ENCODE data around the gene DUSP8. TPM values are rescaled to one million over a fixed set of nuclear protein-coding genes. Genes with fewer than 3 reads are reported as not detected.

DUSP8 gene
- total RNA-seq, 1 experiment from 2014 or later, result 2.4 TPM

- H3K27ac Mint-ChIP-seq, result no peak overlapping the region
- no peaks in the 10 kb centered on the region for H3K9me3 Mint-ChIP-seq
- peak; percentile 12 for ATAC-seq
- peaks cover 4% of the 10 kb centered on the region; the same call in 1 of the 2 replicates for H3K4me1 Mint-ChIP-seq
- ChIA-PET POLR2A (interaction anchor here (1.0 to 4.8 kb wide), 6 partner anchors 10 to 216 kb away, joined by 3 to 24 read pairs (median 6); no protein-coding TSS in a partner anchor), CTCF (interaction anchor here (0.6 to 9.7 kb wide), 10 partner anchors 10 to 608 kb away, joined by 3 to 457 read pairs (median 4); partner anchors contain the start of gene DUSP8)
- H3K27me3 Mint-ChIP-seq (ENCODE audit: low read depth), result peaks cover 66% of the 10 kb centered on the region
- peak; percentile 73 for DNase-seq (ENCODE audit: low spot score)
- H3K36me3 Mint-ChIP-seq, result no peaks in the 10 kb centered on the region
- peak overlapping the region; percentile 52 for H3K4me3 Mint-ChIP-seq
- TF ChIP-seq ZNF317 (CRISPR knock-in tag; IDR thresholded peaks at IDR 0.05; ENCODE audit: borderline replicate concordance, low read depth) (no peak), CBFB (CRISPR knock-in tag; IDR thresholded peaks at IDR 0.05; ENCODE audit: low read depth) (no peak), FOXK1 (CRISPR knock-in tag; IDR thresholded peaks at IDR 0.05) (0 out of 2 replicates have a peak, but pooled peaks have one; percentile 21), USF2 (CRISPR knock-in tag; IDR thresholded peaks at IDR 0.05) (0 out of 2 replicates have a peak, but pooled peaks have one; percentile 22), EMX1 (CRISPR knock-in tag; IDR thresholded peaks at IDR 0.05) (no peak), JUN (CRISPR knock-in tag; IDR thresholded peaks at IDR 0.05) (no peak), TEAD1 (CRISPR knock-in tag; IDR thresholded peaks at IDR 0.05) (no peak), HMGXB4 (CRISPR knock-in tag; IDR thresholded peaks at IDR 0.05) (no peak), ERG (CRISPR knock-in tag; IDR thresholded peaks at IDR 0.05) (no peak), ARID4B (CRISPR knock-in tag; IDR thresholded peaks at IDR 0.05; ENCODE audit: borderline replicate concordance) (no peak), USF1 (CRISPR knock-in tag; IDR thresholded peaks at IDR 0.05) (peak; percentile 29; the same call in 1 of the 2 replicates), JAZF1 (CRISPR knock-in tag; IDR thresholded peaks at IDR 0.05) (no peak), MAX (CRISPR knock-in tag; IDR thresholded peaks at IDR 0.05) (0 out of 2 replicates have a peak, but pooled peaks have one; percentile 34), GABPB1 (CRISPR knock-in tag; IDR thresholded peaks at IDR 0.05) (peak; percentile 58), ZNF281 (CRISPR knock-in tag; IDR thresholded peaks at IDR 0.05) (no peak), SP1 (CRISPR knock-in tag; conservative IDR thresholded peaks at IDR 0.05) (peak; percentile 62; the same call in 1 of the 2 replicates), ZNF138 (CRISPR knock-in tag; conservative IDR thresholded peaks at IDR 0.05) (no peak; the same call in 1 of the 2 replicates), RELA (CRISPR knock-in tag; IDR thresholded peaks at IDR 0.05; ENCODE audit: borderline replicate concordance) (no peak), NFYB (CRISPR knock-in tag; conservative IDR thresholded peaks at IDR 0.05; ENCODE audit: low read depth) (no peak), ATF1 (CRISPR knock-in tag; IDR thresholded peaks at IDR 0.05) (no peak), ZNF512 (CRISPR knock-in tag; IDR thresholded peaks at IDR 0.05; ENCODE audit: borderline replicate concordance) (no peak), KAT7 (CRISPR knock-in tag; IDR thresholded peaks at IDR 0.05; ENCODE audit: borderline replicate concordance) (no peak)
These were observed 23.6 kb downstream of the DUSP8 start for GRCh38 chr11:1548221-1549070.

Measured in WTC11 (cell line).